ENCODE data around the gene CALM3.

Gene CALM3

DNA sequence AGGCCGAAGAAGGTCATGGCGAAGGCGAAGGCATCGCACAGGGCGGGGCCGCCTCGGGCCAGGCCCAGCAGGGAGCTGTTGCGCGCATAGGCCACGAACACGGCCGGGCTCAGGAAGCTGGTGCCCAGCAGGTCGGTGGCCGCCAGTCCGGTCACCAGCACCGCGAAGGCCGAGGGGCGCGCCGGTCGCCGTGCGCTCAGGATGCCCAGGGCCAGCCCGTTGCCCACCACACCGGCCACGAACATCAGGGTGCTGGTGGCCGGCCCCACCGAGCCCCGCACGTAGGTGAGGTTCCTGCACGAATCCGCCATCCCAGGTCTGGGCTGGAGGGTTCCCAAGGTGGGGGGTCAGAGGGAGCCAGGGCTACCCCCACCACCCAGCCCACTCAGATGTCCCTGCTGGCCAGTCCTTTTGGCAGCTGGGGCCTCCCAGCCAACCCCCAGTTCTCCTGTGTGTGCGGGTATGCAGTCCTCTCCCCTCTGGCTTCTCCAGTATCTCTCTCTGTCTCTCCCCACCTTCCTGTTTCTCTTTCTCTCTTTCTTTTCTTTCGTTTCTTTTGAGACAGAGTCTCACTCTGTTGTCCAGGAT, 22.9 kb downstream of the CALM3 start:
- H2BK15ac ChIP-seq (ENCODE audit: low read depth, poor library complexity, severe bottlenecking): peak overlapping the region; percentile 90
- no peak overlapping the region for H3K4me2 ChIP-seq (ENCODE audit: low read length, poor library complexity, severe bottlenecking)
- peak overlapping the region; percentile 81 for H2BK120ac ChIP-seq (ENCODE audit: low read depth, low read length)
- peaks cover 0 to 19% of the 10 kb centered on the region in 2 experiments for H3K27me3 ChIP-seq (ENCODE audit: control insufficient read depth in 1 of 2, insufficient read depth in 1 of 2, low read length in 2 of 2)
- H3K4ac ChIP-seq (ENCODE audit: low read depth in 1 of 2, low read length in 2 of 2): peak overlapping the region; percentile 81 to 89
- no peak overlapping the region for H3K27ac ChIP-seq (ENCODE audit: low read length, poor library complexity, severe bottlenecking)
- no peak overlapping the region for H2AK5ac ChIP-seq (ENCODE audit: low read length, severe bottlenecking)
- H3K4me1 ChIP-seq (ENCODE audit: control insufficient read depth, insufficient read depth, low read depth, low read length): peaks cover 8% of the 10 kb centered on the region
- H3K79me1 ChIP-seq (replicated peaks; ENCODE audit: low read length, poor library complexity, severe bottlenecking): no peaks in the 10 kb centered on the region
- no peaks in the 10 kb centered on the region for H3K9me3 ChIP-seq (ENCODE audit: control insufficient read depth, low read length)
- H2BK5ac ChIP-seq (ENCODE audit: low read depth, low read length, poor library complexity, severe bottlenecking): no peak overlapping the region
- peak overlapping the region; percentile 74 for H4K8ac ChIP-seq (ENCODE audit: low read length)
- no peak for DNase-seq
- peak overlapping the region; percentile 83 for H3K9ac ChIP-seq (ENCODE audit: low read length)
- H3K14ac ChIP-seq (ENCODE audit: low read length in 2 of 2): peak overlapping the region in 1 of 2 experiments; percentile 82
- peak overlapping the region; percentile 65 for H4K91ac ChIP-seq (ENCODE audit: low read length)
- H3K23ac ChIP-seq (ENCODE audit: low read length in 2 of 2): peak overlapping the region in 1 of 2 experiments; percentile 25
- H3K18ac ChIP-seq (ENCODE audit: low read depth in 1 of 2, low read length in 2 of 2): peak overlapping the region; percentile 46 to 95
- peak overlapping the region; percentile 20 to 97 for H2BK12ac ChIP-seq (ENCODE audit: low read length in 2 of 2)
- peak overlapping the region in 1 of 2 experiments; percentile 78 for H3K4me3 ChIP-seq (ENCODE audit: insufficient read depth in 1 of 2, low read depth in 1 of 2, low read length in 2 of 2)
- 91% methylated on average over 20 of the region's 35 CpGs for WGBS
- no peak overlapping the region for H2AFZ ChIP-seq (ENCODE audit: low read depth, low read length)
- H3K36me3 ChIP-seq (ENCODE audit: control insufficient read depth in 1 of 2, insufficient read depth in 2 of 2, low read depth in 1 of 2, low read length in 2 of 2): peaks cover 0 to 5% of the 10 kb centered on the region in 2 experiments

DNA sequence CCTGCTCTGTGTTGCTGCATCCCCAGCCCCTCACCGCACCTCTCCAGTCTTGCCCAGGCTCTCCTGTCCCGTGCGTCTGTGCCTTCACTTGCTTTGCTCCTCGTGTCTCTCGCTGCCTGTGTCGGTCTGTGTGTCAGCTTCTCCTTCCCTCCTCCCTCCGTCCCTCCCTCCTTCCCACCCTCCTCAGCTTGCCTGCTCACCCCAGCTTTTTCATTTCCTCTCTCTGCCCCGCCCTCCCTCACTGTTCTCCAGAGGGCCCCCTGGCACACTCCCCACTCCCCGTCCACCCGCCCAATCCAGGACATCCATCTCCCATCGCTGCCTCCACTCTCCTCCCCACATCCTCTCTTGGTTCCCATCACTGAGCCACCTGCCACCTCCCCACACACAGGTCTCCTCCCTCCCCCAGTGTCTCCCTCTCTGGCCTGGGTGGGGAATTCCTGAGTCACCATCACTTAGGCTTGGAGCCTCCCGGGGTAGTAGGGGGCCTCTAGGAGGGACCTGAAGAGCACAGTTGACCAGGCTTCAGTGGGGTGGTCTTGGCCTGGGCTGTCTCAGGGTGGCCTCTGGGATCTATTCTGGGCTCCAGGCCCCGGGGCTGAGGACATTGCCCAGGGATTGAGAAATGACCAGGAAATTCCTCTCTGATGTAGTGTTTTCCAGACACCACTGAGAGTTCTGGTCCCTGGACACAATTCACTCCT, 24.0 kb downstream of the CALM3 start, which contains the start of gene PTGIR:
TSS of gene PTGIR (minus strand) at position 132 of the 704 bp plus-strand sequence. CDS start 864 bp downstream, outside the sequence.
- peak within 1 kb of the TSS; percentile 79 to 98 for H3K18ac ChIP-seq (ENCODE audit: low read depth in 1 of 2, low read length in 2 of 2)
- H3K36me3 ChIP-seq (ENCODE audit: control insufficient read depth in 1 of 2, insufficient read depth in 2 of 2, low read depth in 1 of 2, low read length in 2 of 2): peaks cover 0 to 5% of the 10 kb centered on the region in 2 experiments
- no peak within 1 kb of the TSS for H3K4me2 ChIP-seq (ENCODE audit: low read length, poor library complexity, severe bottlenecking)
- no peaks in the 10 kb centered on the region for H3K9me3 ChIP-seq (ENCODE audit: control insufficient read depth, low read length)
- peak within 1 kb of the TSS; percentile 89 to 96 for H3K4ac ChIP-seq (ENCODE audit: low read depth in 1 of 2, low read length in 2 of 2)
- H3K4me3 ChIP-seq (ENCODE audit: insufficient read depth in 1 of 2, low read depth in 1 of 2, low read length in 2 of 2): peak within 1 kb of the TSS in 1 of 2 experiments; percentile 78
- H2BK120ac ChIP-seq (ENCODE audit: low read depth, low read length): peak within 1 kb of the TSS; percentile 93
- H3K79me1 ChIP-seq (replicated peaks; ENCODE audit: low read length, poor library complexity, severe bottlenecking): no peaks in the 10 kb centered on the region
- H2BK5ac ChIP-seq (ENCODE audit: low read depth, low read length, poor library complexity, severe bottlenecking): no peak within 1 kb of the TSS
- H3K14ac ChIP-seq (ENCODE audit: low read length in 2 of 2): peak within 1 kb of the TSS in 1 of 2 experiments; percentile 91
- DNase-seq: peak; percentile 96
- peak within 1 kb of the TSS; percentile 86 for H4K91ac ChIP-seq (ENCODE audit: low read length)
- peaks cover 10% of the 10 kb centered on the region for H3K4me1 ChIP-seq (ENCODE audit: control insufficient read depth, insufficient read depth, low read depth, low read length)
- peaks cover 0 to 19% of the 10 kb centered on the region in 2 experiments for H3K27me3 ChIP-seq (ENCODE audit: control insufficient read depth in 1 of 2, insufficient read depth in 1 of 2, low read length in 2 of 2)
- H3K9ac ChIP-seq (ENCODE audit: low read length): peak within 1 kb of the TSS; percentile 83
- peak within 1 kb of the TSS; percentile 84 to 100 for H2BK12ac ChIP-seq (ENCODE audit: low read length in 2 of 2)
- no peak within 1 kb of the TSS for H2AFZ ChIP-seq (ENCODE audit: low read depth, low read length)
- WGBS: 11% methylated on average over 13 of the region's 13 CpGs
- no peak within 1 kb of the TSS for H2AK5ac ChIP-seq (ENCODE audit: low read length, severe bottlenecking)
- H4K8ac ChIP-seq (ENCODE audit: low read length): peak within 1 kb of the TSS; percentile 74
- H3K23ac ChIP-seq (ENCODE audit: low read length in 2 of 2): peak within 1 kb of the TSS in 1 of 2 experiments; percentile 25
- H3K27ac ChIP-seq (ENCODE audit: low read length, poor library complexity, severe bottlenecking): no peak within 1 kb of the TSS
- peak within 1 kb of the TSS; percentile 90 for H2BK15ac ChIP-seq (ENCODE audit: low read depth, poor library complexity, severe bottlenecking)

DNA sequence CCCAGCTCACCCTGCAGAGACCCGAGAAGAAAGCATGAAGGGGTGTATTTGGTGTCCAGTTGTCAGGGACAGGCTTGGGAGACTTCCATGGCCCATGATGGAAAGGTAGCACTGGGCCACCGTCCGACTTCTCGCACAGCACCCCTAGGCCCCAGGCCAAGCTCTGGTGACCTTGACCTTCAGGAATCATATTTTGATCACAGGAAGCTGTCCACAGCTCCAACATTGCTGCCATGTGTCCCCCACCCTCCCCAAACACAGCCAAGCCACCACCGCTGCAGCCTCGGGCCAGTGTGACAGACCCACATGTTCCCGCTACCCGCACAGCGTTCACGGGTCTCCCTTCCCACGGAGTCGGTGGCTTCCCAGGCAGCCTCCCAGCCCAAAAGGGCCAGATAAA, 24.6 kb downstream of the CALM3 start:
- Histone ChIP-seq H3K4me3 (ENCODE audit: insufficient read depth in 1 of 2, low read depth in 1 of 2, low read length in 2 of 2) (no peak overlapping the region), H3K9ac (ENCODE audit: low read length) (peak overlapping the region; percentile 83), H3K4ac (ENCODE audit: low read depth in 1 of 2, low read length in 2 of 2) (peak overlapping the region; percentile 18 to 96), H2BK120ac (ENCODE audit: low read depth, low read length) (peak overlapping the region; percentile 93), H2BK12ac (ENCODE audit: low read length in 2 of 2) (peak overlapping the region; percentile 84 to 100), H2AK5ac (ENCODE audit: low read length, severe bottlenecking) (no peak overlapping the region), H3K4me1 (ENCODE audit: control insufficient read depth, insufficient read depth, low read depth, low read length) (peaks cover 11% of the 10 kb centered on the region), H3K18ac (ENCODE audit: low read depth in 1 of 2, low read length in 2 of 2) (peak overlapping the region; percentile 6 to 98), H3K23ac (ENCODE audit: low read length in 2 of 2) (no peak overlapping the region), H4K8ac (ENCODE audit: low read length) (peak overlapping the region; percentile 58), H3K36me3 (ENCODE audit: control insufficient read depth in 1 of 2, insufficient read depth in 2 of 2, low read depth in 1 of 2, low read length in 2 of 2) (peaks cover 0 to 5% of the 10 kb centered on the region in 2 experiments), H2BK5ac (ENCODE audit: low read depth, low read length, poor library complexity, severe bottlenecking) (no peak overlapping the region), H3K27me3 (ENCODE audit: control insufficient read depth in 1 of 2, insufficient read depth in 1 of 2, low read length in 2 of 2) (peaks cover 0 to 15% of the 10 kb centered on the region in 2 experiments), H3K14ac (ENCODE audit: low read length in 2 of 2) (peak overlapping the region in 1 of 2 experiments; percentile 6), H3K79me1 (replicated peaks; ENCODE audit: low read length, poor library complexity, severe bottlenecking) (no peaks in the 10 kb centered on the region), H3K4me2 (ENCODE audit: low read length, poor library complexity, severe bottlenecking) (no peak overlapping the region), H2BK15ac (ENCODE audit: low read depth, poor library complexity, severe bottlenecking) (peak overlapping the region; percentile 85), H4K91ac (ENCODE audit: low read length) (peak overlapping the region; percentile 83), H2AFZ (ENCODE audit: low read depth, low read length) (no peak overlapping the region), H3K9me3 (ENCODE audit: control insufficient read depth, low read length) (no peaks in the 10 kb centered on the region), H3K27ac (ENCODE audit: low read length, poor library complexity, severe bottlenecking) (no peak overlapping the region)
- 87% methylated on average over 12 of the region's 12 CpGs for WGBS
- no peak for DNase-seq

DNA sequence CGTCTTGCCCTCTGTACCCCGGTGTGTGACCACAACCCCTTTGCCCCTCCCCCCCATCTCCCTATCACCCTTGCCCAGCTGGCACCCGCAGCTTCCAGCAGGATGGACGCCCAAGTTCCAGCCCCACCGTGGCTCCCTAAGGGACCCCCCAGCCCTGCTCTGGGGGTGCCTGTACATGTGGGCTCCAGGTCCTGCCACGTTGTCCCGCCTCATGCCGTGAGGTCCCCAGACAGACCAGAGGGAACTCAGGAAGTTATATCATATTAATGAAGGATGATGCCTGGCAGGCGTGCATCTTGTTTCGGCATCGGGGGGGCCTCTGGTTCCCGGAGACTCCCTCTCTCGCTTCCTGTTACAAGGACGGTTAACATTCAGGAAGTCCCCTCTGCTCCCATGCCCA, 25.3 kb downstream of the CALM3 start:
- Histone ChIP-seq H2BK15ac (ENCODE audit: low read depth, poor library complexity, severe bottlenecking) (peak overlapping the region; percentile 85), H3K9ac (ENCODE audit: low read length) (no peak overlapping the region), H4K91ac (ENCODE audit: low read length) (peak overlapping the region; percentile 83), H3K79me1 (replicated peaks; ENCODE audit: low read length, poor library complexity, severe bottlenecking) (no peaks in the 10 kb centered on the region), H3K4me1 (ENCODE audit: control insufficient read depth, insufficient read depth, low read depth, low read length) (peaks cover 14% of the 10 kb centered on the region), H3K4me3 (ENCODE audit: insufficient read depth in 1 of 2, low read depth in 1 of 2, low read length in 2 of 2) (no peak overlapping the region), H3K14ac (ENCODE audit: low read length in 2 of 2) (peak overlapping the region in 1 of 2 experiments; percentile 63), H3K27ac (ENCODE audit: low read length, poor library complexity, severe bottlenecking) (no peak overlapping the region), H2AK5ac (ENCODE audit: low read length, severe bottlenecking) (no peak overlapping the region), H3K36me3 (ENCODE audit: control insufficient read depth in 1 of 2, insufficient read depth in 2 of 2, low read depth in 1 of 2, low read length in 2 of 2) (peaks cover 0 to 5% of the 10 kb centered on the region in 2 experiments), H2BK12ac (ENCODE audit: low read length in 2 of 2) (peak overlapping the region; percentile 84 to 100), H2AFZ (ENCODE audit: low read depth, low read length) (no peak overlapping the region), H3K18ac (ENCODE audit: low read depth in 1 of 2, low read length in 2 of 2) (peak overlapping the region; percentile 16 to 54), H3K9me3 (ENCODE audit: control insufficient read depth, low read length) (no peaks in the 10 kb centered on the region), H2BK120ac (ENCODE audit: low read depth, low read length) (peak overlapping the region; percentile 93), H3K27me3 (ENCODE audit: control insufficient read depth in 1 of 2, insufficient read depth in 1 of 2, low read length in 2 of 2) (peaks cover 0 to 8% of the 10 kb centered on the region in 2 experiments), H3K23ac (ENCODE audit: low read length in 2 of 2) (no peak overlapping the region), H3K4ac (ENCODE audit: low read depth in 1 of 2, low read length in 2 of 2) (peak overlapping the region in 1 of 2 experiments; percentile 96), H4K8ac (ENCODE audit: low read length) (peak overlapping the region; percentile 5), H2BK5ac (ENCODE audit: low read depth, low read length, poor library complexity, severe bottlenecking) (no peak overlapping the region), H3K4me2 (ENCODE audit: low read length, poor library complexity, severe bottlenecking) (no peak overlapping the region)
- no peak for DNase-seq
- 82% methylated on average over 14 of the region's 14 CpGs for WGBS
